Anterior cingulate cortex (tissue), 58 donors: ENCODE results near the gene TSPAN10.
A peak's percentile ranks its signal among the peaks of the same experiment; 100 is the strongest.

Source experiments
- DNase-seq, 58 donors: peaks; one replicate each; lab custom pipeline; 2025; lab: John Stamatoyannopoulos, UW

Gene TSPAN10

DNA sequence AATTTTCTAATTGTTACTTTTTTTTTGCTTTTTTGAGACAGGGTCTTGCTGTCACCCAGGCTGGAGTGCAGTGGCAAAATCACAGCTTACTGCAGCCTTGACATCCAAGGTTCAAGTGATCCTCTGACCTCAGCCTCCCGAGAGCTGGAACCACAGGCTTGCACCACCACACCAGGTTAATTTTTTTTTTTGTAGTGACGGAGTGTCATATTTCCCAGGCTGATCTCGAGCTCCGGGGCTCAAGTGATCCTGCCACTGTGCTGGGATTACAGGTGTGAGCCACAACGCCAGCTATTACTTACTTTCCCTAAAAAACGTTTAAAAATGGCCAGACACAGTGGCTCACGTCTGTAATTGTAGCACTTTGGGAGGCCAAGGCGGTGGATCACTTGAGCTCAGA, 6.7 kb upstream of the TSPAN10 start:
- DNase-seq = no peak

DNA sequence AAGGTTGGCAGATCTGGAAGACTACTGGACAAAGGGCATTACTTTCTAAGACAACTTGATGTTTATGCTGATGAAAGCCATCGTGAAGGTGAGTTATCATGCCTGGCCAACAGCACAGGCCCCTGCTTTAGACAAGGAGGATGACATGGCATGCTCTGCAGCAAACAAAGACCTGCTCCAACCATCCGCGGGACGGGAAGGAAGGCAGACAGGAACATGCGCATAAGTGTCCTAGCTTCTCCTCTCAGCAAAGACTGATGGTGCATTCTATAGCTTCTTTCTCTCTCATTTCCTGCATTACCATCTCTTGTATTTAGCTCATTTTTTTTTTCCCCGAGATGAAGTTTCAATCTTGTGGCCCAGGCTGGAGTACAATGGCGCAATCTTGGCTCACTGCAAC, 5.5 kb upstream of the TSPAN10 start:
- DNase-seq = no peak

DNA sequence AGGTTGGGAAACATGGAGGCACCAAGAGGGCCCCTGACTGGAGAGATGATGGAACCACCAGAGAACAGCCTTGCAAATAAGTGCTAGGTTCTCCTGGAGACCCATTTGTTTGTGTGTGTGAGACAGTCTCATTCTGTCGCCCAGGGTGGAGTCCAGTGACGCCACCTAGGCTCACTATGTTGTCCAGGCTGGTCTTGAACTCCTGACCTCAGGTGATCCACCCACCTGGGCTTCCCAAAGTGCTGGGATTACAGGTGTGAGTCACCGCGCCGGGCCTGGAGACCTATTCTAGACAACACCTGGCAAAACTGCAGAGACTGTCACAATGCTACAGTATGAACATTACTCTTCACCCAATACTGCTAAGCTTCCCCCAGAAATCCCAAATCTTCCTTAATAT, 1.6 kb upstream of the TSPAN10 start:
- DNase-seq = no peak

DNA sequence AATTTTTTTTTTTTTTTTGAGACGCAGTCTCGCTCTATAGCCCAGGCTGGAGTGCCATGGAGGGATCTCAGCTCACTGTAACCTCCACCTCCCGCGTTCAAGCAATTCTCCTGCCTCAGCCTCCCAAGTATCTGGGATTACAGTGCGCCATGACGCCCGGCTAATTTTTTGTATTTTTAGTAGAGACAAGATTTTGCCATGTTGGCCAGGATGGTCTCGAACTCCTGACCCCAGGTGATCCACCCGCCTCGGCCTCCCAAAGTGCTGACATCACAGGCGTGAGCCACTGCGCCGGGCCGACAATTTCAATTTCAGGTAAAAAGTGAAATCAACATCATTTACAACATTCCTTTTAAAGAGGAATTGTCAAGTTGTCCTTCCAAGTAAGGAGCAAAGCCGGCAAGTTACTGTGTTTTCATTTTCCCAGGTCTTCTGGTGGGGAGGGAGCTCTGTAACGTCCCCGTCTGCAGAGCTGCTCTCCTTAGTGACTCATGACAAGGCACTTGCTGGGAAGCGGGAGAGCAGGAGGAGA, 957 bp upstream of the TSPAN10 start:
- peak in 1 of 58 donors; percentile 21 for DNase-seq

DNA sequence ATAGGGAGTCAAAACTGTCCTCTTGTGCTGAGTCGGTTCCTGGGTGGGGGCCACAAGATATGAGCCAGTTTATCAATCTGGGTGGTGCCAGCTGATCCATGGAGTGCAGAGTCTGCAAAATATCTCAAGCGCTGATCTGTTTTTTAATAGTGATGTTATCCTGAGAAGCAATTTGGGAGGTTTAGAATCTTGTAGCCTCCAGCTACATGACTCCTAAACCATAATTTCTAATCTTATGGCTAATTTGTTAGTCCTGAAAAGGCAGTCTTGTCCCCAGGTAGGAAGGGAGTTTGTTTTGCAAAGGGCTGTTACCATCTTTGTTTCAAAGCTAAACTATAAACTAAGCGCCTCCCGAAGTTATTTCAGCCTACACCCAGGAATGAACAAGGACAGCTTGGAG, 1.7 kb downstream of the TSPAN10 start:
- no peak for DNase-seq

DNA sequence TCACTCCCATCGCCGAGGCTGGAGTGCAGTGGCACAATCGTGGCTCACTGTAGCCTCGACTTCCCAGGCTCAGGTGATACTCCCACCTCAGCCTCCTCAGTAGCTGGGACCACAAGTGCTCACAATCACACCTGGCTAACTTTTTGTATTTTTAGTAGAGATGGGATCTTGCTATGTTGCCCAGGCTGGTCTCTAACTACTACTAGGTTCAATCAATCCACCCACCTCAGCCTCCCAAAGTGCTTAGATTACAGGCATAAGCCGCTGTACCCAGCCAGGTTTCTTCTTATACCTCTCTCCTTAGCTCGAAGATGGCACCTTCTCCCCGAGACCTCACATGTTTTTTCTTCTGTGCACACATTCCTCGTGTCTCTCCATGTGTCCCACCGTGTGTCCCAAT, 3.0 kb downstream of the TSPAN10 start:
- no peak for DNase-seq

DNA sequence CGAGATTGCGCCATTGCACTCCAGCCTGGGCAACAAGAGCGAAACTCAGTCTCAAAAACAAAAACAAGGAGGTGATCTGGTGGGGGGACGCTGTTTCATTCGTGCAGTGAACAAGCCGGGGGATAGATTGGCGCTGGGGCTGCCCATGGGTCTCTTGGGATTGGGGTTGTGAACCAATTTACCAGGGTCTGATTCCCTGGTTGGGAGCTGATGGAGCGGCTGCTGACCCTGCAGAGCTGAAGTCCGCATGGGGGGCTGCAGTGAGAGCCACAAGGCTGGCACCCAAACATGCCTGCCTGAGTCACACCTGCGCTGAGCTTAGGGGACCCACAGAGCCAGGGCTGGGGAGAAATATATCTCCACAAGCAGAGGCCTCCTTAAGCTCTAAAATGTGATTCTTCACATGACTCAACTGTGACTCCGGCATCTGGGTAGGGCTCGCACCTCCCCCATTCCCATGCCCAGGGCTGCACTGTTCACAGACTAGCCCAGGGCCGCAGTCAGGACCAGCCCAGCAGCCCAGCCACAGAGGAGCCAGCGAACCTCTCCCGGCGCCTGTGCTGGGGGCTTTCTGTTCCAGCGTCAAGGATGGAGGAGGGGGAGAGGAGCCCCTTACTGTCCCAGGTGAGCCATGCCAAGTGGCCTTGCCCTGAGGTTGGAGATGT, 5.0 kb downstream of the TSPAN10 start:
- DNase-seq = no peak

DNA sequence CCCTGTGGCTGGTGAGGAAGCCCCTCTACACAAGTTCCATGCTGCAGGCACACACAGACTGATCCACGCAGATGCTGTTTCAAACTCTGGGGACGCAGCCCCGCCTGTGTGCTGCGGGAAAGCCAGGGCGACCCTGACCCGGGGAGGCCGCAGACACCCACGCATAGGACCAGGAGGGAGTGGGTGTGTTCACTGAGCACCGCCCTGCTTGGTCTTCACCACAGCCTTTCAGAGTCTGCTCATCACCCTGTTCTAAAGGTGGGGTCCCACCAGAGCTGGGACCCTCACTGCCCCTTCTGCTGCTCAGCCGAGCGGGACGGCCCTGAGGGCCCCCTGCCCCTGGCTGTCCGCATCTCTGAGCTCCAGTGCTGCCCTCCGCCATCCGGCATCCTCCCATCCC, 7.5 kb downstream of the TSPAN10 start:
- no peak for DNase-seq

DNA sequence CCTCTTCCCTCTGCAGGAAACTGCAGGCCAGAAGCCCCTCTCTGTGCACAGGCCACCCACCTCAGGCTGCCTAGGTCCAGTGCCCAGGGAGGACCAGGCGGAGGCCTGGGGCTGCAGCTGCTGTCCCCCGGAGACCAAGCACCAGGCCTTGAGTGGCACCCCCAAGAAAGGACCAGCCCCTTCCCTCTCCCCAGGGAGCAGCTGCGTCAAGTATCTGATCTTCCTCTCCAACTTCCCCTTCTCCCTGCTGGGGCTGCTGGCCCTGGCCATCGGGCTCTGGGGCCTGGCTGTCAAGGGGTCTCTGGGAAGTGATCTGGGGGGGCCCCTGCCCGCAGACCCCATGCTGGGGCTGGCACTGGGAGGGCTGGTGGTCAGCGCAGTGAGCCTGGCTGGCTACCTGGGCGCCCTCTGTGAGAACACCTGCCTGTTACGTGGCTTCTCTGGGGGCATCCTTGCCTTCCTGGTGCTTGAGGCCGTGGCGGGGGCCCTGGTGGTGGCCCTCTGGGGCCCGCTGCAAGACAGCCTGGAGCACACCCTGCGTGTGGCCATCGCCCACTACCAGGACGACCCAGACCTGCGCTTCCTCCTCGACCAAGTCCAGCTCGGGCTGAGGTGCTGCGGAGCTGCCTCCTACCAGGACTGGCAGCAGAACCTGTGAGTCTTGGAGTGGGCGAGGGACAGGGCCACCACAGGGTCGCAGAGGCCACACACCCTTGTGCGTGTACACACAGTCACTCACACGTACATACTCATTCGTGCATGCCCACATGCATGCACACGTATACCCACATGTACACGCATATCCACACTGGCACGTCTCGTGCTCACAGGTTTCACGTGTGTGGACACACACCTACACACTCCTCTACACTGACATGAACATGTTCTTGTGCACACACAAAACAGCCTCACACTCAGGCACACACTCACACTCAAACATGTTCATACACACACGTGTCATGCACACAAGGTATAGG, 8.3 kb downstream of the TSPAN10 start:
- no peak for DNase-seq

DNA sequence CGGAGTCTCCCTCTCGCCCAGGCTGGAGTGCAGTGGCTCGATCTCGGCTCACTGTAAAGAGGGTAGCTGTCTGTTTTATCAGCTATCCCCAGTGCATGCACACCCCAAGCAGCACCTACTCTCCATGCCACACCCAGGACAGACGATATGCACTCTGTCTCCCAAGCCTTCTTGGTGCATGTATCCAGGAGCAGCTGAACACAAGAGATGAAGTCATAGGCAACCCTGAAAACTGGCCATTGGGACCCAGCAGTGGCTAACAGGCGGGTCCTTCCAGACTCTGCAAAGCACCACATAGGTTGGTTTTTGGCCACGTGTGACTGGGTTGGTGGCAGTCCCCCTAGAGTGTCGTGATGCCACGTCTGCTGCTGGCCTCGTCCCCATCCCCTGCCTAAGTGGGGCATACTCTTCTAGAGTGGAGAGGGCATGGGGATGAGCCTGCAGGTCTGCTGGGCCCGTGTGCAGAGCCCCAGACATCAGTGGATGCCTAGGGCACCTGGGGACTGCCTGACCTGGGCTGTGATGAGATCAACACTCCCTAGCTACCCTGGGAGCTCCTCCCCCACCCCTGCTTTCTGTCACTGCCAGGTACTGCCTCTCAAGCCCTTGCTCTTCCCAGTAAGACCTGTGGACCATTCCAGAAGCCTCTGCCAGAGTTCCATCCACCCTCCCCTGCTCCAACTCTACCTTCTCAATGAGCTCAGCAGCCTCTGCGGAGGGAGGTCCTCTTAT, 10.0 kb downstream of the TSPAN10 start:
- no peak for DNase-seq

DNA sequence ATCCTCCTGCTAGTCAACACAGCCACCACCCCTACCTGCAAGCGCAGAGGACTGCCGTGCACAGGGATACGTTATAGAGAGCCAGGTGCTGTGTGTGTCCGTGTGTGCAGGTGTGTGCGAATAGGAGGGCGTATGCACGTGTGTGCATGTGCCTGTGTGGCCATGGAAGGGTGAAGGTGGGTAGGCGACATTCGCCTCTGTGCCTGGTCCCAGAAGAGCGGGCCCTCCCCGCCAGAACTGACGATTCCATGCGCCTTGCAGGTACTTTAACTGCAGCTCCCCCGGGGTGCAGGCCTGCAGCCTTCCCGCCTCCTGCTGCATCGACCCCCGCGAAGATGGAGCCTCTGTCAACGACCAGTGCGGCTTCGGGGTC, 10.6 kb downstream of the TSPAN10 start:
- DNase-seq = no peak

DNA sequence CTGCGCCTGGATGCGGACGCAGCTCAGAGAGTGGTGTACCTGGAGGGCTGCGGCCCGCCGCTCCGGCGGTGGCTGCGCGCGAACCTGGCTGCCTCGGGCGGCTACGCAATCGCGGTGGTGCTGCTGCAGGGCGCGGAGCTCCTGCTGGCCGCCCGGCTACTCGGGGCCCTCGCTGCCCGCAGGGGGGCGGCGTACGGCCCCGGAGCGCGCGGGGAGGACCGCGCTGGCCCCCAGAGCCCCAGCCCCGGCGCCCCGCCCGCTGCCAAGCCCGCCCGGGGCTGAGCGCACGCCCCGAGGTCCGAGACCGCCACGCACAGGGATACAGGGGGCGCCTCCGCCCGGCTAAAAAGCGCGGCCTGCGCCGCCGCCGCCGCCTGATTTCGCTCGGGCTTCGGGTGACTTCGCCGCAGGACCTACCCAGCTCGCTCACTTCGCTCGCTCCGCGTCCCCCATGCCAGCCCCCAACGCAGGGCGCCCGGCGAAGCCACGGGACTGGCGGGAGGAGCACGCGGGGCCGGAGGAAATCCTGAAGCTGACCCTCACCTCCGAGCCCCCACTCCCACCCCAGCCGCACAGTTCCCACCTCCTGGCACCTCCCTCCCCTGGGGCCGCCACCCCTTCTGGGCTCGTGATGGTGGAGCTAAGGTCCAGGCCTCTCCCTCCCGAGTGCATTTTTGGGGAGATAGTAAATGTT, 11.2 kb downstream of the TSPAN10 start:
- no peak for DNase-seq

DNA sequence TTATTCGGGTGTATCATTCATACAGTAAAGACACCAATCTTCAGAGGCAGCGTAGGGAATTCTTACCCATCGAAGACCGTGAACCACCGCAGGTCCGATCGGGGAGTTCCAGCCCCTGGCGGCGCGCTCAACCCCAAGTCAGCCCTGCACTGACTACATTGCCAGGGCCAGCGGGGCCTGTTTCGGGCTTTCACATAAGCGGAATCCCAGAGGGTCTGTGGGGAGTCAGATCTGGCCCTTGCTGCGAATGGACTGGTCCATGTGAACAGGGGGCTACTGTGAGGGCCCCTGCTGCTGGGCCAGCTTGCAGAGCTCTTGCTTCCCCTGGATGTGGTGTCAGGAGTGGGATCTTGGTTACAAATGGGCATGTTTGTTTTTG, 11.7 kb downstream of the TSPAN10 start:
- DNase-seq = no peak

DNA sequence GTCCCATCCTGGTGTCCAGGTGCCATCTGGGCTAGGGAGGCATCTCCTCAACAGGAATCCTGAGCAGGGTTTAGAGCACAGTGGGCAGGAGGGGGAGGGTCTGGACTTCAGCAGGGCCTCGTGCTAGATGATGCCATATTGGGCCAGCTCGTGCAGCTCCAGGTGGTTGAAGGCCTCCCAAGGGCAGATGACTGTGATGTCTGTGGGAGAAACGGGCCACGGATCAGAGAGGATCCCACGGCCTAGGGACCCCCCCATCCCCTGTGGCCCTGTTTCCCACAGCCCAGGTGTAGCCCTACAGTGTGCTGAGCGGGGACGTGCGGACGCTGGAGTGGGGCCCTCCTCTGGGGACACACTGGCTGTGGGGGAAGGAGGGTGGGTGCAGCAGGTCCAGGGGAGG, 14.0 kb downstream of the TSPAN10 start:
- no peak for DNase-seq

DNA sequence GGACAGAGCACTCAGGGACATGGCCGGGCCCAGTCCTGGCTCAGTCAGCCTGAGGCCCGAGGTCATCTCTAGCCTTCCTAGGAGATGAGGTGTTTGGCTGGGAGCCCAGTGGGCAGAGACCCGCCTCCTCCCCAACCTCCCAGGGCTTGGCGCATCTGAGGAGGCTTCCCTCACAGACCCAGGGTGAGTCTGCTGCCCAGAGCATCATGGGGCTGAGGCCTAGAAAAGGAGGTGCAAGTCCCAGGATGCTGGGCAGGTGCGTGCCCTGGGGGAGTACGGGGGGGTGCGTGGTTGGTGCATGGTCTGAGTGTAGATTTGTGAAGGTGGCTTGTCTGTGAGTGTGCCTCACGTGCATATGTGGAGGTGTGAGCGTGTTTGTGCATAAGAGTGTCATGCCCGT, 14.7 kb downstream of the TSPAN10 start:
- no peak for DNase-seq

DNA sequence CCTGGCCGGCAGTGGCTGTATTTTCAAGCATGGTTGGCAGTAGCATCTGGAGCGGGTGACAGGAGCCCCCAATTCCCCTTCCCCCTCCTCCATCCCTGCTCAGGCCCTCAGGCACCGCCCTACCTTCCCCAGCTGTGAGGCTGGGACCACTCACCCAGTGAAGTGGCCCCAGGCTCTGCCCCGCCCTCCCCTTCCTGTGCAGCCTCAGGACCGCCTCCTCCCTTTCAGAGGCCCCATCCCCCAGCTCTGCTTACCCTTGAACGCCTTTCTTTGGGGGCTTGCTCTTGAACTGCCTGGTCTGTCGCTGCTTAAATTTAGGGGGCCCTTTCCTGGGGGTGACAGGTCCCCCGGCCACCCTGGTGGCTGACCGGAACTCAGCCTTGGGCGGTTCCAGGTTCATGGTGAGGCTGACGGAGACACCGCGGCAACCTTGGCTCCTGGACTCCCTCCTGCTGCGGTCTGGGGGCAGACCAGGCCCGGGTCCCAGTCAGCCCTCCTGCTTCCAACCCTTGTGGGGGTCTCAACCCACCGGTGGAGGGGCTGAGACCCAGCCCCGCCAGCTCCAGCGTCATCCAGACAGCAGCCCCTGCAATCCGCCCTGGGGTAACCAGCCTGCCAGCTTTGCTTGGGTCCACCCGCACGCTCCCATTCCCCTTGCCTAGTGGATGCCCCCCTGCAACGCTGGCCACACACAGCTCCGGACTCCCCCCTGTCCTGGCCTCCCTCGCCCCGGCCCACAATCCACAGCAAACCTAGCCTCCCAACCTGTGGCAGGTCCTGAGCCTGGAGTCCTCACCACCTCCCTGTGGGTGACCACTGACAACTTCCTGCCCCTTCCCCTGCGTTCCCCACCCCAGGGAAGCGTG, 16.1 kb downstream of the TSPAN10 start:
- DNase-seq = no peak

DNA sequence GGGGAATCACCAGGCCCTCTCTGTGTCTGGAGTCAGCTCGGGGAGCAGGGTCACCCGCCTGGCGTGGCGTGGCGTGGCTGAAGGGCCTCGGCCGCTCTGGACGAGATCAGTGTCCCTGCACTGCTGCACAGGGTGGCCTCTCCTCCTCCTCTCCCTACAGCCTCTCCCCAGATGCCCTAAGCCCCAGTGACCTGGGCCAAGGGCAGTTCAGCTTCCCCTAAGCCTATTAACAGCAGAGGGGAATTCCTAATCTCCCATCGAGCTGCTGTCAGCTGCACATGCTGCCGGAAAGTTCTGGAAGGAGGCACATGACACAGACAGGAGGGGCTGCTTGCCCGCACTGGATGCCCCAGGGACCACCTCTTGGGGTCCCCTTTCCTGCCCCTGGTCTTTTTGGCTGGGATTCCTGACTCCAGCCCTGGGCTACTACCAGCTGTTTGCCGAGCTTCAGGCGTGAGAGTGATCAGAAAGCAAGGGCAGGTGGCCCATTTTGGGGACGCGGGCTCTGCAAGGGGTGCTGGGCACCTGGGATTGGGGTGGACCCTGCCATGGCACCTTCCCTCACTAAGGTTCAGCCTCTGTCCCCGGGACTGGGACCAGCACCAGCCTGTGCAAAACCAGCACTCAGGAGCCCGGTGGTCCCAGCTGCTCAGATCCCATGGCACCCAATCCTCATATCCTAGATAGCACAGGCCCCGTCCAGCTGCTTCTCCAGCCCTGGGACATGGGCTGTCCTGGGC, 18.6 kb downstream of the TSPAN10 start:
- DNase-seq = no peak

DNA sequence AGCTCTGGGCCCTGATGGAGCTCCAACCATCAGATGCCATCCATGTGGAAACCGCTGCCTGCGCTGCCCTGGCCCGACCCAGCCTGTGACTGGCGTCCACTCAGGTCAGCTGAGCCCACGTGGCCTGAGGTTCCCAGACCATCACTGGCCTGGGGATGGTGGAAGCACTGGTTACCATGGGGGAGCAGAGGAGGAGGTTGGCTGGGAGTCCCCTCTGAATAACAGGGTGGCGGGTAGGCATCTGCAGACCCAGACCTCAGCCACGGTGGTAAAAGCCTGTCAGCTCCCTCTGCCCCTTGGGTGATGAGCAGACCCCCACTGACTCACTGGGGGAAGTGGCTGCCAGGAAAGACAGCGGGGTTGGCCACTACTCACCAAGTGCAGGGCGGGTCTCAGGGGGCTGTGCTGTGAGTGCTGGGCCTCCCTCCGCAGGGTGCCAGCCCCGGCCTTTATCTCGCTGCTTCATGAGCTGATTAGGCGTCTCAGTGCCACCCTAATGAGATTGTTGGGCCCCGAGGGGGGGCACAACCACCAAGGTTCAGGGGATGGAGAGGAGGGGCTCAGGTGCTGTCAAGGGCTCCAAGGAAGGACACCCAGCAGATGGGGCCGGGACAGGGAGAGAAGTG, 19.2 kb downstream of the TSPAN10 start, which contains the start of gene PDE6G:
TSS of gene PDE6G (minus strand) at position 425 of the 626 bp plus-strand sequence. CDS start 3,237 bp downstream, outside the sequence.
- DNase-seq = no peak
